ENCODE results near the gene BLOC1S6. TPM values are rescaled to one million over a fixed set of nuclear protein-coding genes. Genes with fewer than 3 reads are reported as not detected.

Gene BLOC1S6
- total RNA-seq, 1 donor from 2014 or later, result 64.6 TPM

- H3F3A ChIP-seq (ENCODE audit: low read depth), result no peaks in the 10 kb centered on the region
- H3K79me2 ChIP-seq (ENCODE audit: low read depth), result no peaks in the 10 kb centered on the region
- no peak overlapping the region for H3K27ac ChIP-seq
- no peaks in the 10 kb centered on the region for H3K4me1 ChIP-seq
- no peaks in the 10 kb centered on the region for H3K9me3 Mint-ChIP-seq
- H3K4me3 Mint-ChIP-seq, result no peak overlapping the region
- H3K9ac ChIP-seq, result no peak overlapping the region
- no peak overlapping the region for H3K27ac Mint-ChIP-seq
- TF ChIP-seq EZH2phosphoT487 (IDR thresholded peaks at IDR 0.05), result no peak
- TF ChIP-seq EZH2 (IDR thresholded peaks at IDR 0.05), result no peak
- no peak for TF ChIP-seq CTCF (IDR thresholded peaks at IDR 0.05)
- H3K27me3 ChIP-seq, result peaks cover 2% of the 10 kb centered on the region
- H3K4me1 Mint-ChIP-seq, result peaks cover 7% of the 10 kb centered on the region
- no peaks in the 10 kb centered on the region for H3K36me3 ChIP-seq
- H3K27me3 Mint-ChIP-seq (ENCODE audit: insufficient read depth, low read depth), result peaks cover 2% of the 10 kb centered on the region
- H3K4me2 ChIP-seq, result no peak overlapping the region
- no peak overlapping the region for H3K4me3 ChIP-seq
- H3K9me3 ChIP-seq (ENCODE audit: low read depth), result no peaks in the 10 kb centered on the region
- no peak for DNase-seq (ENCODE audit: low spot score)
- no peaks in the 10 kb centered on the region for H4K20me1 ChIP-seq (ENCODE audit: low read depth)
- no peaks in the 10 kb centered on the region for H3K36me3 Mint-ChIP-seq
- H2AFZ ChIP-seq (replicated peaks), result no peak overlapping the region
These were observed 58.1 kb downstream of the BLOC1S6 start for GRCh38 chr15:45645026-45645980.

- no peak overlapping the region for H3K9ac ChIP-seq
- Mint-ChIP-seq H3K27ac (no peak overlapping the region), H3K4me3 (no peak overlapping the region), H3K4me1 (peaks cover 7% of the 10 kb centered on the region), H3K36me3 (no peaks in the 10 kb centered on the region), H3K9me3 (no peaks in the 10 kb centered on the region), H3K27me3 (ENCODE audit: insufficient read depth, low read depth) (peaks cover 2% of the 10 kb centered on the region)
- H3F3A ChIP-seq (ENCODE audit: low read depth), result no peaks in the 10 kb centered on the region
- H3K27me3 ChIP-seq, result no peaks in the 10 kb centered on the region
- H3K36me3 ChIP-seq, result no peaks in the 10 kb centered on the region
- DNase-seq (ENCODE audit: low spot score), result no peak
- no peak for TF ChIP-seq EZH2phosphoT487 (IDR thresholded peaks at IDR 0.05)
- TF ChIP-seq CTCF (IDR thresholded peaks at IDR 0.05), result no peak
- TF ChIP-seq EZH2 (IDR thresholded peaks at IDR 0.05), result no peak
- H3K27ac ChIP-seq, result no peak overlapping the region
- no peaks in the 10 kb centered on the region for H3K4me1 ChIP-seq
- H2AFZ ChIP-seq (replicated peaks), result peak overlapping the region; percentile 20
- H3K79me2 ChIP-seq (ENCODE audit: low read depth), result no peaks in the 10 kb centered on the region
- H3K9me3 ChIP-seq (ENCODE audit: low read depth), result no peaks in the 10 kb centered on the region
- no peaks in the 10 kb centered on the region for H4K20me1 ChIP-seq (ENCODE audit: low read depth)
- H3K4me2 ChIP-seq, result no peak overlapping the region
- no peak overlapping the region for H3K4me3 ChIP-seq
These were observed 59.0 kb downstream of the BLOC1S6 start for GRCh38 chr15:45646220-45646619.

- H3K9me3 ChIP-seq (ENCODE audit: low read depth), result no peaks in the 10 kb centered on the region
- peaks cover 2% of the 10 kb centered on the region for H3K27me3 Mint-ChIP-seq (ENCODE audit: insufficient read depth, low read depth)
- TF ChIP-seq CTCF (IDR thresholded peaks at IDR 0.05), result no peak
- TF ChIP-seq EZH2 (IDR thresholded peaks at IDR 0.05), result no peak
- no peak for TF ChIP-seq EZH2phosphoT487 (IDR thresholded peaks at IDR 0.05)
These were observed 60.6 kb downstream of the BLOC1S6 start for GRCh38 chr15:45647828-45648227.

More at GRCh38 chr15:45647828-45648227, 60.6 kb downstream of the BLOC1S6 start:
- no peak for DNase-seq (ENCODE audit: low spot score)
- H3K4me1 Mint-ChIP-seq, result peaks cover 9% of the 10 kb centered on the region
- H3K36me3 Mint-ChIP-seq, result no peaks in the 10 kb centered on the region
- H4K20me1 ChIP-seq (ENCODE audit: low read depth), result no peaks in the 10 kb centered on the region
- no peaks in the 10 kb centered on the region for H3K9me3 Mint-ChIP-seq
- no peak overlapping the region for H3K27ac ChIP-seq
- H2AFZ ChIP-seq (replicated peaks), result no peak overlapping the region
- no peaks in the 10 kb centered on the region for H3K27me3 ChIP-seq
- H3K27ac Mint-ChIP-seq, result no peak overlapping the region
- H3K4me1 ChIP-seq, result no peaks in the 10 kb centered on the region
- H3K9ac ChIP-seq, result no peak overlapping the region
- no peak overlapping the region for H3K4me3 Mint-ChIP-seq
- H3K36me3 ChIP-seq, result no peaks in the 10 kb centered on the region
- H3F3A ChIP-seq (ENCODE audit: low read depth), result no peaks in the 10 kb centered on the region
- H3K4me3 ChIP-seq, result no peak overlapping the region
- H3K4me2 ChIP-seq, result no peak overlapping the region
- no peaks in the 10 kb centered on the region for H3K79me2 ChIP-seq (ENCODE audit: low read depth)

All from neural progenitor cell (in vitro differentiated cells).